ENCODE data around the gene ZNF382. TPM values are rescaled to one million over a fixed set of nuclear protein-coding genes. Genes with fewer than 3 reads are reported as not detected.

Gene ZNF382
- total RNA-seq, 1 experiment from 2014 or later = 1.2 TPM

GRCh38 chr19:36635342-36635741 is 30.2 kb downstream of the ZNF382 start:
- no peak for DNase-seq (ENCODE audit: low read depth in 1 of 2, low spot score in 2 of 2)
- Histone ChIP-seq H3K4me3 (no peak overlapping the region), H3K27me3 (replicated peaks) (no peaks in the 10 kb centered on the region), H3K27ac (no peak overlapping the region), H3K9me3 (replicated peaks) (peaks cover 26% of the 10 kb centered on the region), H3K4me1 (replicated peaks) (no peaks in the 10 kb centered on the region), H3K36me3 (peaks cover 6% of the 10 kb centered on the region; the same call in 1 of the 2 replicates)

GRCh38 chr19:36638862-36639510 is 33.9 kb downstream of the ZNF382 start:
- no peak for DNase-seq (ENCODE audit: low read depth in 1 of 2, low spot score in 2 of 2)
- Histone ChIP-seq H3K9me3 (replicated peaks) (peaks cover 30% of the 10 kb centered on the region), H3K4me3 (no peak overlapping the region), H3K4me1 (replicated peaks) (no peaks in the 10 kb centered on the region), H3K27ac (no peak overlapping the region), H3K36me3 (peaks cover 6% of the 10 kb centered on the region; the same call in 1 of the 2 replicates), H3K27me3 (replicated peaks) (no peaks in the 10 kb centered on the region)

DNA sequence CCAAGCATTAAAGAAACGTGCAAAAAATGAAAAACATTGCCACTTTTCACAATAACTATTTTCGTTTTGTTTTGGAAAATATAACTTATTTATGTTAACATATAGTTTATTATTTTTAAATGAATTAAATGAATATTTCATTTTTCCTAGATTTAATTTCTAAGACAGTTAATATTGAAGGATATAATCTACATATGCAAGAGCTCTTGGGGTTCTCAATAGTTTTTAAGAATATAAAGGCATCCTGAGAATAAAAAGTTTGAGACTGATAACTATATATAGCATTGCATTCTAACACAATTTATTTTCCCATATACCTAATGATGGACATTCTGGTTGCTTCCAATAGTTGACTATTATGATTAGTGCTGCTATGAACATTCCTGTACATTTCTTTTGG is 41.6 kb downstream of the ZNF382 start:
- Histone ChIP-seq H3K36me3 (peaks cover 3% of the 10 kb centered on the region; the same call in 1 of the 2 replicates), H3K27me3 (replicated peaks) (no peaks in the 10 kb centered on the region), H3K4me1 (replicated peaks) (no peaks in the 10 kb centered on the region), H3K4me3 (no peak overlapping the region), H3K27ac (no peak overlapping the region), H3K9me3 (replicated peaks) (peaks cover 14% of the 10 kb centered on the region)
- no peak for DNase-seq (ENCODE audit: low read depth in 1 of 2, low spot score in 2 of 2)

- Histone ChIP-seq H3K4me3 (no peak overlapping the region), H3K36me3 (peaks cover 3% of the 10 kb centered on the region), H3K27ac (no peak overlapping the region), H3K9me3 (replicated peaks) (0 out of 2 replicates have a peak, but pooled peaks cover 7% of the 10 kb centered on the region), H3K4me1 (replicated peaks) (no peaks in the 10 kb centered on the region), H3K27me3 (replicated peaks) (no peaks in the 10 kb centered on the region)
- DNase-seq (ENCODE audit: low read depth in 1 of 2, low spot score in 2 of 2) = no peak
Observed at GRCh38 chr19:36652958-36653357, 47.8 kb downstream of the ZNF382 start.

DNA sequence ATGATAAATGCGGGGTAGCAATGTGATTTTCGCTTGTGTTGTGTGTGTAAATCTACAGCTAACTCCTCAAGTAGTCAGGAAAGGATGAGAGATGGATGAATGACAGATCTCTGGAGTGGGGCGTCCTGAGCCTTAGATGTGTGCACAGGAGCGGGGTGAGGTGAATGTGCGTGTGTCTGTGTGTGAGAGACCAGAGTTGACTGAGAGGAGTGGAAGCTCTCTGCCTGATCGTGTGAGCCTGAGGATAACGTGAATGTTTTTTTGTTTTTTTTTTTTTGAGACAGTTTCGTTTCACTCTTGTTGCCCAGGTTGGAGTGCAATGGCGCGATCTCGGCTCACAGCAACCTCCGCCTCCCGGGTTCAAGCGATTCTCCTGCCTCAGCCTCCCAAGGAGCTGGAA is 60.7 kb downstream of the ZNF382 start:
- no peak for DNase-seq (ENCODE audit: low read depth in 1 of 2, low spot score in 2 of 2)
- peak overlapping the region; percentile 47 for H3K4me3 ChIP-seq
- H3K27ac ChIP-seq = no peak overlapping the region
- 0 out of 2 replicates have a peak, but pooled peaks cover 7% of the 10 kb centered on the region for H3K36me3 ChIP-seq
- H3K9me3 ChIP-seq (replicated peaks) = peaks cover 9% of the 10 kb centered on the region
- H3K27me3 ChIP-seq (replicated peaks) = no peaks in the 10 kb centered on the region
- no peaks in the 10 kb centered on the region for H3K4me1 ChIP-seq (replicated peaks)

- Histone ChIP-seq H3K36me3 (0 out of 2 replicates have a peak, but pooled peaks cover 6% of the 10 kb centered on the region), H3K4me1 (replicated peaks) (no peaks in the 10 kb centered on the region), H3K4me3 (no peak overlapping the region), H3K27me3 (replicated peaks) (no peaks in the 10 kb centered on the region), H3K27ac (no peak overlapping the region), H3K9me3 (replicated peaks) (peaks cover 15% of the 10 kb centered on the region)
- DNase-seq (ENCODE audit: low read depth in 1 of 2, low spot score in 2 of 2) = no peak
Observed at GRCh38 chr19:36668646-36669045, 63.5 kb downstream of the ZNF382 start.

DNA sequence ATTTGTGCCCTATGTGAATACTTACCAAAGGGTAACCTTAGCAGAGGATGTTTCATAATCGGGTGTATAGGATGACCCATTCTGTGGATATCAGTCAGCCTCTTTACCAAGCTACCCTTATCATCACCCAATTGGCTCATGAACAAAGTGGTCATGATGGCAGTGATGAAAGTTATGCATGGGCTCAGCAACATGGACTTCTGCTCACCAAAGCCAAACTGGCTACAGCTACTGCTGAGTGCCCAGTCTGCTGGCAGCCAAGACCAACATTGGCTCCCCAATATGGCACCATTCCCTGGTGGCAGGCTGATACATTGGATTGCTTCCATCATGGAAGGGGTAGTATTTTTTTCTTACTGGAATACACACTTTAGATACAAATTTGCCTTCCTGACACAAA is 67.3 kb downstream of the ZNF382 start:
- no peak overlapping the region for H3K4me3 ChIP-seq
- H3K4me1 ChIP-seq (replicated peaks) = no peaks in the 10 kb centered on the region
- no peak for DNase-seq (ENCODE audit: low read depth in 1 of 2, low spot score in 2 of 2)
- no peaks in the 10 kb centered on the region for H3K36me3 ChIP-seq
- H3K27ac ChIP-seq = no peak overlapping the region
- peaks cover 18% of the 10 kb centered on the region for H3K9me3 ChIP-seq (replicated peaks)
- H3K27me3 ChIP-seq (replicated peaks) = no peaks in the 10 kb centered on the region

DNA sequence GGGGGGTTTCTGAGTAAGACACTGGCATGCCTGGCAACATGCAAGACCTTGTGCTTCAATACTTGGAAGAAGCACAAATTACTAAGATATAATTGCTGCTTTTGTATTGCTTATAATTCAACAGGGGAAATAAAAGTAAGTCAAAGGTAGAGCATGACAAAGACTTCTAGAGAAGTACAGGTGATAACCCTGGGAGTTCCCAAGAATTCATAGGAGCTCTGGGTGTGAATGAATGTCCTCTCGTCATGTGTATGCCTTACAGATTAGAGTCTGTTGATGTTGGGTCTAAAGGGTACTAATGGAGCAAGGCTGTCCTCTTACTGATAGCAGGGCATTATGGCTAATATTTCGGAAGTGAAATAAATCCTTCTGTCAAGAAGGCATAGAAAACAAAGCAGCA is 69.1 kb downstream of the ZNF382 start:
- no peak overlapping the region for H3K4me3 ChIP-seq

GRCh38 chr19:36679455-36679854 is 74.3 kb downstream of the ZNF382 start:
- peaks cover 3% of the 10 kb centered on the region; the same call in 1 of the 2 replicates for H3K9me3 ChIP-seq (replicated peaks)
- no peak overlapping the region for H3K27ac ChIP-seq
- no peaks in the 10 kb centered on the region for H3K36me3 ChIP-seq
- H3K4me1 ChIP-seq (replicated peaks) = no peaks in the 10 kb centered on the region
- H3K27me3 ChIP-seq (replicated peaks) = no peaks in the 10 kb centered on the region
- no peak overlapping the region for H3K4me3 ChIP-seq
- DNase-seq (ENCODE audit: low read depth in 1 of 2, low spot score in 2 of 2) = no peak

More for the DNA sequence above, 69.1 kb downstream of the ZNF382 start:
- Histone ChIP-seq H3K36me3 (no peaks in the 10 kb centered on the region), H3K27ac (no peak overlapping the region), H3K9me3 (replicated peaks) (peaks cover 12% of the 10 kb centered on the region), H3K4me1 (replicated peaks) (no peaks in the 10 kb centered on the region), H3K27me3 (replicated peaks) (no peaks in the 10 kb centered on the region)
- DNase-seq (ENCODE audit: low read depth in 1 of 2, low spot score in 2 of 2) = no peak

Other genes with a start within 250 kb of the ZNF382 start
- 1.1 and 1.2 TPM in 2 replicates for gene ZFP14, start 226.1 kb upstream of the ZNF382 start, total RNA-seq (2014; rRNA removed; shearing (Covaris generic))
- gene ZFP82, start 186.7 kb upstream of the ZNF382 start, total RNA-seq (2014; rRNA removed; shearing (Covaris generic)) = 3.4 and 4.9 TPM in 2 replicates
- 3.6 and 3.7 TPM in 2 replicates for gene ZNF566, start 115.8 kb upstream of the ZNF382 start, total RNA-seq (2014; rRNA removed; shearing (Covaris generic))
- 6.9 and 7.7 TPM in 2 replicates for gene ZNF260, start 77.0 kb upstream of the ZNF382 start, total RNA-seq (2014; rRNA removed; shearing (Covaris generic))
- gene ZNF529, start 32.0 kb upstream of the ZNF382 start, total RNA-seq (2014; rRNA removed; shearing (Covaris generic)) = 2.1 and 3.4 TPM in 2 replicates
- gene ZNF461, start 61.5 kb downstream of the ZNF382 start, total RNA-seq (2014; rRNA removed; shearing (Covaris generic)) = 3.1 and 11.2 TPM in 2 replicates
- gene ZNF567, start 82.3 kb downstream of the ZNF382 start, total RNA-seq (2014; rRNA removed; shearing (Covaris generic)) = 1.5 and 3.4 TPM in 2 replicates
- 2.6 TPM in 2 replicates for gene ZNF850, start 167.5 kb downstream of the ZNF382 start, total RNA-seq (2014; rRNA removed; shearing (Covaris generic))
- gene ZNF790, start 233.1 kb downstream of the ZNF382 start, total RNA-seq (2014; rRNA removed; shearing (Covaris generic)) = 0.18 TPM in 1 of 2 replicates, not detected in the other
- gene ZNF345, start 245.6 kb downstream of the ZNF382 start, total RNA-seq (2014; rRNA removed; shearing (Covaris generic)) = 0.06 and 1.8 TPM in 2 replicates

All from SJSA1 (cell line).